Measurements from ENCODE around the gene USF3.

The USF3 gene

GRCh38 chr3:113685124-113685523 lies 11.3 kb downstream of the USF3 start:
- Histone ChIP-seq H3K36me3 (ENCODE audit: control insufficient read depth, insufficient read depth, low read length) (no peaks in the 10 kb centered on the region), H3K4me3 (ENCODE audit: low read depth, low read length) (no peak overlapping the region), H3K4me2 (ENCODE audit: low read length) (no peak overlapping the region), H3K4me1 (peaks cover 7% of the 10 kb centered on the region), H2AFZ (no peak overlapping the region), H3K9me3 (ENCODE audit: control insufficient read depth, low read length) (no peaks in the 10 kb centered on the region), H3K27ac (no peak overlapping the region), H3K9ac (no peak overlapping the region), H3K79me2 (peaks cover 30% of the 10 kb centered on the region), H3K27me3 (ENCODE audit: control insufficient read depth, insufficient read depth, low read length) (no peaks in the 10 kb centered on the region)
- TF ChIP-seq CTCF (IDR thresholded peaks at IDR 0.05): no peak

- Histone ChIP-seq H3K36me3 (ENCODE audit: control insufficient read depth, insufficient read depth, low read length) (no peaks in the 10 kb centered on the region), H3K9me3 (ENCODE audit: control insufficient read depth, low read length) (no peaks in the 10 kb centered on the region), H3K27me3 (ENCODE audit: control insufficient read depth, insufficient read depth, low read length) (no peaks in the 10 kb centered on the region), H3K79me2 (peaks cover 30% of the 10 kb centered on the region), H3K4me1 (peaks cover 7% of the 10 kb centered on the region), H2AFZ (no peak overlapping the region), H3K9ac (no peak overlapping the region), H3K4me3 (ENCODE audit: low read depth, low read length) (no peak overlapping the region), H3K4me2 (ENCODE audit: low read length) (no peak overlapping the region), H3K27ac (no peak overlapping the region)
- TF ChIP-seq CTCF (IDR thresholded peaks at IDR 0.05): no peak
These were observed 12.1 kb downstream of the USF3 start for GRCh38 chr3:113684271-113684819.

GRCh38 chr3:113678773-113679172 lies 17.7 kb downstream of the USF3 start:
- H3K36me3 ChIP-seq (ENCODE audit: control insufficient read depth, insufficient read depth, low read length): no peaks in the 10 kb centered on the region
- no peaks in the 10 kb centered on the region for H3K9me3 ChIP-seq (ENCODE audit: control insufficient read depth, low read length)
- no peaks in the 10 kb centered on the region for H3K4me1 ChIP-seq
- H3K27ac ChIP-seq: no peak overlapping the region
- no peak for TF ChIP-seq CTCF (IDR thresholded peaks at IDR 0.05)
- H3K27me3 ChIP-seq (ENCODE audit: control insufficient read depth, insufficient read depth, low read length): no peaks in the 10 kb centered on the region
- no peak overlapping the region for H2AFZ ChIP-seq
- peaks cover 10% of the 10 kb centered on the region for H3K79me2 ChIP-seq
- H3K9ac ChIP-seq: no peak overlapping the region
- H3K4me2 ChIP-seq (ENCODE audit: low read length): no peak overlapping the region
- H3K4me3 ChIP-seq (ENCODE audit: low read depth, low read length): no peak overlapping the region

- H3K4me1 ChIP-seq: no peaks in the 10 kb centered on the region
- H3K36me3 ChIP-seq (ENCODE audit: control insufficient read depth, insufficient read depth, low read length): no peaks in the 10 kb centered on the region
- no peak overlapping the region for H2AFZ ChIP-seq
- TF ChIP-seq CTCF (IDR thresholded peaks at IDR 0.05): no peak
- no peaks in the 10 kb centered on the region for H3K9me3 ChIP-seq (ENCODE audit: control insufficient read depth, low read length)
- no peak overlapping the region for H3K9ac ChIP-seq
- H3K27me3 ChIP-seq (ENCODE audit: control insufficient read depth, insufficient read depth, low read length): no peaks in the 10 kb centered on the region
- peaks cover 10% of the 10 kb centered on the region for H3K79me2 ChIP-seq
- H3K4me3 ChIP-seq (ENCODE audit: low read depth, low read length): no peak overlapping the region
- no peak overlapping the region for H3K4me2 ChIP-seq (ENCODE audit: low read length)
- no peak overlapping the region for H3K27ac ChIP-seq
These were observed 18.7 kb downstream of the USF3 start for GRCh38 chr3:113677737-113678136.

- TF ChIP-seq CTCF (IDR thresholded peaks at IDR 0.05): no peak
- H3K27me3 ChIP-seq (ENCODE audit: control insufficient read depth, insufficient read depth, low read length): no peaks in the 10 kb centered on the region
- H3K4me3 ChIP-seq (ENCODE audit: low read depth, low read length): no peak overlapping the region
- no peak overlapping the region for H3K27ac ChIP-seq
- H3K9me3 ChIP-seq (ENCODE audit: control insufficient read depth, low read length): no peaks in the 10 kb centered on the region
- H3K79me2 ChIP-seq: peaks cover 6% of the 10 kb centered on the region
- H3K4me2 ChIP-seq (ENCODE audit: low read length): no peak overlapping the region
- H3K9ac ChIP-seq: no peak overlapping the region
- no peaks in the 10 kb centered on the region for H3K4me1 ChIP-seq
- no peaks in the 10 kb centered on the region for H3K36me3 ChIP-seq (ENCODE audit: control insufficient read depth, insufficient read depth, low read length)
- H2AFZ ChIP-seq: no peak overlapping the region
These were observed 20.2 kb downstream of the USF3 start for GRCh38 chr3:113676261-113676660.
